GM21576 (cell line): ENCODE results near the gene HOXA9.

Experiments used
- ATAC-seq: cut with Tn5 transposase; IDR thresholded peaks from one replicate; pipeline ENCODE4 v1.9.1; 2021; ENCODE audit warnings: mild to moderate bottlenecking, moderate library complexity; ENCODE audit not compliant: unreplicated experiment

The HOXA9 gene

GRCh38 chr7:27188386-27189294, 23.3 kb upstream of the HOXA9 start:
- ATAC-seq: no peak

GRCh38 chr7:27187475-27188385, 22.4 kb upstream of the HOXA9 start:
- ATAC-seq: no peak

- ATAC-seq: no peak
Observed at GRCh38 chr7:27186668-27187474, 21.5 kb upstream of the HOXA9 start.

- no peak for ATAC-seq
Observed at GRCh38 chr7:27185854-27186667, 20.7 kb upstream of the HOXA9 start.

DNA sequence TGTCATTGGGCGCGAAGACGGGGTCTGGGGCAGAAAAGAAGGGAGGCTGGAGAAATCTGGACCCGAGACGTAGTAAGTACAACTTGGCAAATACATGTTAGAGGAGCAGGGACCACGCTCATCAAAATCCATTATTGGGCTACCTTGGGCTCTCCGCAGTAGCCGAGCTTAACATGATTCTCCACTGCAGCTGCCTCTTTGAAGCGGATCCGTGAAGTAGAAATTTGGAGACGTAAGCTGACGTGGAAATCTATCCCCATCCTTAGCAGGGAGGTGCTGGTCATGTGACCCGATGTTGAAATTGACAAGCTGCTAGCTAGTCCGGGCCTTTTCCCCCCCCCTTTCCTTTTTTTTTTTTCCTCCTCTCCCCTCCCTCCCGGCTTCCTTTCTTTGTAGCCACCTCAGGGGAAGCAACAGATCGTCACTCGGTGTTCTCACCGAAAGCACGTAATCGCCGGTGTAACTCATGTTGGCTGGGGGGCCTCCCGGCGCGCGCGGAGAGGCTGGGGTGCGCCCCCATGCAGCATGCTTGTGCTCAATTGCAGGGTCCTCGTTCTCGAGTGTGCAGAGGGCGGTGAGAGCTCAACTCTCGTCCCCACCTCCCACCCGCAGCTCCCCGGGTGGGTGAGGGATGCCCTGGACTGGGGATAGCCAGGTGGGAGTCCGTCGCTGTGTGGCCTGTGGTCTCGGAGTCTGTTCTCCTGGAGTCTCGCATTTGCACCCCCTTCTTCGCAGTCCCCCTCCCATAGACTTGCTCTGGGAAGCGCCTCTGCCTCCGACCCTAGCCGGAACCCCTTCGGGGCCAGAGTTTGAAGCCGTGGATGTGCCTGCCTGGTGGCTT, 19.9 kb upstream of the HOXA9 start, which contains the start of gene HOXA11:
Gene HOXA11 (minus strand): TSS at position 220 of the 841 bp plus-strand sequence. CDS start 88 bp downstream, at position 132.
- no peak for ATAC-seq

DNA sequence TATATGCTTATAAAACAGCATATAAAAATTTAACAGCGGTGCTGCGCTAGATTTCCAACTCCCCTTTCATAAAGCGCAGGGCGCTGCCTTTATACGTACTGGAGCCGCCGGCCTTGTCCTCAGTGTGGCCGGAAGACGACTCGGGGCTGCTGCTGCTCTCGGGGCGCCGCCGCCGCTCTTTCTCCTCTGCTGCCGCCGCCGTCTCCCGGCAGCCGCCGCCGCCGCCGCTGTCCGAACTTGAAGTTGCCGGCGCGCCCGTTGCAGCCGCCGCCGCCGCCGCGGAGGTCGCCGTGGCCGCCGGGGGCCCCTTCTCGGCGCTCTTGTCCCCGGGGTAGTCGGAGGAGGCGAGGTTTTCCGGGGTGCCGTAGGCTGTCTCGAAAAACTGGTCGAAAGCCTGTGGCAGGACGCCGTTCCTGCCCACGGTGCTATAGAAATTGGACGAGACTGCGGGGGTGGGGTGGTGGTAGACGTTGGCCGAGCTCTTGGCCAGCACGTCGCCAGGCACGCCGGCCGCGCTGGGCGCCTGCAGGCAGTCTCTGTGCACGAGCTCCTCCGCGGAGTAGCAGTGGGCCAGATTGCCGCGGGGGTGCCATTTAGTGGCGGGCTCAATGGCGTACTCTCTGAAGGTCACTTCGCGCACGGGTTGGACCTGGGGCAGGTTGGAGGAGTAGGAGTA, 19.1 kb upstream of the HOXA9 start:
- no peak for ATAC-seq

DNA sequence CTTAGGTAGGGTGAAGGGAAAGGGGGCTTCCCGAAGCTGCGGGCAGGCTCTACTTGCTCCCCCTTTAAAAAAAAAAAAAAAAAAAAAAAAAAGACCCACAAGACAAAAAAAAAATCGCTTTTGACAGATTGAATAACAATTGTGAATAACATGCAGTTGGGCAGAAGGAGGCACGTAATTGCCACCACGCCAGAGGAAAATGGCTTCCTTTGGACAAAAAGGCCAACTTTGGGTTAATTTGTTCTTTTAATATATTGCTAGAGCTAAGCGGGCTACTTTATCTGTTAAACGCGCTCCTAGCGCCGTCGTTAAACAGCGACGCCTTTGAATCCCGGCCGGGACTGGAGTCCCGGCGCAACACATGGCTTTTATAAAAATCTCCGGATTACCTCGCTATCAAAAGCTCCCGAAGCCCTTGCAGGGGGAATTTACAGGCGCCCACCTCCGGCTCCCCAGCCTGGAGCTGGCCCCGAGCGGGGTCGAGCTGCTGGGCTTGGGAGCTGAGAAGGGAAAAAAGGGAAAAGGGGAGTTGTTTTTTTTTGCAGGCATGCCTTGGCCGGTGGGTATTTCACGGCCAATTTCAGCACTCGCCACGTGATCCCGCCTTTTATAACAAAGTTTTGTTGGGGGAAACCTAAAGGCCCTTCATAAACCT, 18.5 kb upstream of the HOXA9 start:
- ATAC-seq: no peak

GRCh38 chr7:27182861-27183681, 17.7 kb upstream of the HOXA9 start:
- no peak for ATAC-seq

DNA sequence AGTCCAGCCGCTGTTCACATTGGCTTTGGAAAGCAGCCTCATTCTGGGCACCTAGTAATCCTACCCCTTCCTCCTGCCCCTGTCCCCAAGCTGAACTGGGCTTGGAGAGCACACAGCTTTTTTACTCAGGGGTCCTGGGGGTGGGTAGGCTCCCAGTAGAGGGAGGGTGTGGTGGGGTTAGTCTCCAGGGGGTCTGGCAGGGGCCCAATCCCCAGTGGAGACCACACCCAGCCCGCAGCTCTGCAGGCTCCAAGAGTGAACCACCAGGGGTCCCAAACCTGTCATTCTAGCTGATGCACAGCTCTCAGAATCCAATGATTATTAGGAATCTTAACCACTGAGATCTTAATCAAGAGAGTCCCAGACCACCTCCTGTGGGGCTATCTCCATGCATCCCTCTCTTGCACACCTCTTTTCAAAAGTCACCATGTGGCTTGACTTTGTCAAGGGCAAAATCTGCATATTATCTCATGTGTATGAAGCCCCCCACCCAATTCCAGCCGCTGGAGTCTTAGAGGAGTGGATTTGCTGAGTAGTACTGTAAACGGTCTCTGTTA, 17.0 kb upstream of the HOXA9 start:
- no peak for ATAC-seq

DNA sequence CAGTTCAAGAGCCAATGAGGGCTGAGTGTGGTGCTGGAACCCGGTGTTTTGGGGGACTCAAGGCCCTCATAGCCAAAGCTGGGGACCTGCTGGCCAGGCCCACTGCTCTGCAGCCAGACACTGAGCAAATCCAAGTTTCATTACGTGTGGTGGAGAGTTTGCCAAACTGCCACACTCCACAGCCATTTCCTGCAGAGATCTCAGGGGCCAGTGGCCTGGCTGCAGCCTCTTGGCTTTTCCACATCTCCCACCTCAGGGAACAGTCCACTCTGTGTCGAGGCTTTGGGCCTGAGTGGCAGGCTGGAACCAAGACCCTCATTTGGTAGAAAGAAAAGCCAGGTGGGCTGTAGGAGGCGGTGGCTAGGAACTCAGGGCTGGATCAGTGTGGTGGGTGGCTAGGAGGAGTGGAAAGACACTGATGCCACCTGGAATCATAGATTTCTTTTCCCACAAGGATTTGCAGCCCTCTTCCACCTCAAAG, 16.5 kb upstream of the HOXA9 start:
- no peak for ATAC-seq

DNA sequence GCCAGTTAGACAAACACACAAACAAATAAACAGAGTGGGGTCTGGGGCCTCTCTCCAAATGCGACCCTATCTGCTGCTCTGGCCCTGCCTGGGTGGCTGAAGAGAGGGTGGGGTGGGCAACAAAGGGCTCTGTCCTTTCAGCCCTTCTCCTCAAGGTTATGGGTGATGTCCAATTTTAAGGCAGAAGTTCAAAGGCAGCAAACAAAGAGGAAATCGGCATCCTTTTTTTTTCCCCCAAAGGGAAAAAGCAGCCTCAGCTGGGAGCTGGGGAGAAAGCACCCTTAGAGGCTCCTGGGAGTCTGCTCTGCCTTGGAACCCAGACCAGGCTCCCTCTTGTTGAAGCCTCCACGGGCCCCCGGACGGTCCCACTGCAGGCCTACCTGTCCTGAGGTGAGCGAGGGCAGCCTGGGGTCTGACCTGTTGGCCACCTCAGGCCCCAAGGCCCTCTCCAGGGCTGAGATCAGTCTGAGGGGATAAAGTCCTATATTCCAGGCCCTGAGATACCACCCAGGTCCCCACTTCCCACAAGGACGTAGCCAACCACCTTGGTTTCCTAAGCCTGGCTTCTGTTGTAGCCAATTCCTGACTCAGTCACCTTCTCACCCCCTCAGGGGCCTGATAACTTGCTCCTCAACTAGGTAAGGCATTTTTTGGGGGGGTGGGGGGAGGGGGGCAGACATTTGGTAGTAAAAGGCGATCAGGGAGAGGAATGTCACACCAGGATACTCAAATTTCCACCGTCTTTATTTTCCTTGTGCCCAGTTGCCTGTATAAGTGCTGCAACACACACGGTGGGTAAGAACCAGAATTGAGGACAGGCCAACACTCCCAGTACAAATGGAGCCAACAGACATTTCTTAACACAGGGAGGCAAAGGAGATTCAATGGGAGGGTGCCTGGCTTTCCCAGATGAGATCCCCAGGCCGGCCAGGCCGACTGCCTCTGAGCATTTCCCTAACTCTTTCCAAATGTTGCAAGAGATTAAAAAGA, 15.4 kb upstream of the HOXA9 start:
- no peak for ATAC-seq

- no peak for ATAC-seq
Observed at GRCh38 chr7:27179503-27180430, 14.4 kb upstream of the HOXA9 start.

GRCh38 chr7:27179030-27179429, 13.7 kb upstream of the HOXA9 start:
- no peak for ATAC-seq

- no peak for ATAC-seq
Observed at GRCh38 chr7:27178366-27178765, 13.0 kb upstream of the HOXA9 start.
